Astrocyte of the spinal cord (primary cell): ENCODE data around the gene MYO1E.

Experiments used
- DNase-seq: peaks from one replicate; pipeline ENCODE4 v3.0.0; 2011; ENCODE audit warnings: low read depth, low spot score
- H3K4me3 ChIP-seq: 2 replicates; pipeline ENCODE4 v1.5.1; 2011; ENCODE audit warnings: low read depth, mild to moderate bottlenecking, low read length, moderate library complexity
- CTCF ChIP-seq: IDR thresholded peaks from 2 replicates; pipeline ENCODE4 v1.5.1; 2012; ENCODE audit warnings: low read depth, mild to moderate bottlenecking, low read length, inconsistent platforms
- in situ Hi-C: cut with HindIII; loops from 2 replicates; pipeline ENCODE4 v1.10.0; 2017; ENCODE audit warnings: low sequenced_read_pairs

The MYO1E gene

DNA sequence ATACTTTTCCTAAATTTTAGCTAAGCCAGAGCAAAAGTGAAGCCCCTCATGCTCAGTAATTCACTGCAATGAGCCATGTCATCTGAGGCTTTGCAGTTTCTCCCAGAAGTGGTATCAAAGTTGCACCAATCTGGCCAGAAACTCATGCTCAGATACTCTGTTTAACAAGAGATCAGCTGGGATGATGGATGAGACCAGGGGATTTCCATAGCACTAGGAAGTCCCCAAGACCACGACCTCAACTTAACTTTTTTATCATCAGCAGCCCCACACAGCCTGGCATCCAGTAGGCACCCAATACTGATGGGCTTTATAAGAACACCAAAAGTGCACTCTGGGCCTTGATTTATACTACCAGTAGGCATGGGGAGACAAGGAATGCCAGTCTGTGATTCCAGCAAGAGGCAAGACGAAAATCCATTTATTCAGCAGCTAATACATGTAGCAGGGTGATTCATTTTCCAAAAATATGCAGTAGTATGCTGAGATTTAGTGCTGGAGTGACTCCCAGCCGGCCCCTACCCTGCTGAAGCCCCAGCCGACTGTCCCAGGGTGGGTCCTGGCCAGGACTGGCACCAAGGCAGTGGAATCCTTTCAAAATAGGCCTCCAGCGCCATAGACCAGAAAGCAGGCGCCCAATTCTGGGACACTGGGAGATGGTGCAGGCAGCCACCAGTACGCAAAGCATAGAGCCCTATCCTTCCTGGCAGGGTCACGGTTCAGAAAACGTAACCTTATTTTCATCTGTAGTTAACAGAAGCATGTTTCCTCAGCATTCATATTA lies 166.6 kb downstream of the MYO1E start:
- no peak for DNase-seq
- in situ Hi-C loops = no loop called here
- no peak overlapping the region for H3K4me3 ChIP-seq
- no peak for TF ChIP-seq CTCF

DNA sequence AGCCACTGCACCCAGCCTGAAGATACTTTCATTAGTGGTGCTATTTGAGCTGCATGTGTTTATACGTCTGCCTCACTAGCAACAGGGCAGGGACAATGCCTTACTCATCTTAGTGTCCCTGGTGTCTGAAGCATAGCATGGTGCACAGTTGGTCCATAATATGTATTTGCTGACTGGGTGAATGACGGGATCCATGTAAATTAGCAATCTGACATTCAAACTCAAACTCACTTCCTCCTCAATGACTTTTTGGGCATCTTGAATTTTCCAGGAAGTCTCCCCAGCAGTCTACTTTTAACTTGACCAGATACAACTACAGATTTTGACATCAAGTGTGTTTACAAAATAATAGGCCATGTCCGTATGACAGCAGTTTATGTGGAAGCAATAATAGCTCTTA lies 169.0 kb downstream of the MYO1E start:
- no peak for DNase-seq
- in situ Hi-C loops = no loop called here
- H3K4me3 ChIP-seq = no peak overlapping the region
- no peak for TF ChIP-seq CTCF

- TF ChIP-seq CTCF = no peak
- in situ Hi-C loops = no loop called here
- no peak overlapping the region for H3K4me3 ChIP-seq
- DNase-seq = no peak
These were observed 169.7 kb downstream of the MYO1E start for GRCh38 chr15:59203008-59203407.

- no peak for DNase-seq
These were observed 172.1 kb downstream of the MYO1E start for GRCh38 chr15:59200560-59200959.

GRCh38 chr15:59199626-59200465 lies 172.8 kb downstream of the MYO1E start:
- in situ Hi-C loops = no loop called here
- no peak for TF ChIP-seq CTCF
- H3K4me3 ChIP-seq = no peak overlapping the region
- peak; percentile 61 for DNase-seq

More at GRCh38 chr15:59200560-59200959, 172.1 kb downstream of the MYO1E start:
- H3K4me3 ChIP-seq = no peak overlapping the region
- TF ChIP-seq CTCF = no peak
- in situ Hi-C loops = no loop called here

DNA sequence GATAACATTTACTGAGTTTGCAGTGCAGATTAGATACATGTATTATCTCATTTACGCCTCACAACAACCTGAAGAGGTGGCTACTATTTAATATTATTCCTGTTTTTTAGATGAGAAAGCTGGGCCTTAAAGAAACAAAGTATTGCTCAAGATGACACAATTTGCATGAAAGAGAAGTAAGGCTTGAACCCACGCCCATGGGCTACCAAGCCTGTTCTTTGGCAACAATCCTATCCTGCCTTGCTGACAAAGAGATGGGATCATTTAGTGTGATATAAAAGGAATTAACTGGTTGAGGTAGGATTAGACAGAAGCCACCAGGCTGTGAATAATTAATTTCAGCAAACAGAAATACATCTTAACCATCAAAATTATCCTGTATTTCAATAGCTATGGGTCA lies 175.2 kb downstream of the MYO1E start:
- no peak overlapping the region for H3K4me3 ChIP-seq
- no peak for TF ChIP-seq CTCF
- in situ Hi-C loops = no loop called here
- DNase-seq = no peak
